Small intestine (tissue), 7 donors: Measurements from ENCODE around the gene HIGD1A. TPM values are rescaled to one million over a fixed set of nuclear protein-coding genes. Genes with fewer than 3 reads are reported as not detected.

ENCODE experiments used
- DNase-seq, 2 donors: peaks; one replicate each; pipeline versions ENCODE4 v3.0.0 to v3.0.0-alpha.2; 2013
- FAIRE-seq: peaks from 2 replicates; lab custom pipeline; 2012; peaks lifted over from hg19 to GRCh38; lab: Jason Lieb, UNC
- H3K27ac ChIP-seq, 3 donors: one replicate each; pipeline ENCODE4 v1.5.1; 2013; ENCODE audit warnings: low read length in 2 of 3, mild to moderate bottlenecking in 2 of 3, control low read depth in 1 of 3, inconsistent platforms in 1 of 3, low read depth in 1 of 3, moderate library complexity in 1 of 3
- H3K27me3 ChIP-seq, 3 donors: one replicate each; pipeline ENCODE4 v1.6.1; 2013; ENCODE audit warnings: low read length in 3 of 3, inconsistent platforms in 1 of 3; ENCODE audit not compliant: control insufficient read depth in 3 of 3, insufficient read depth in 3 of 3
- H3K36me3 ChIP-seq, 3 donors: one replicate each; pipeline ENCODE4 v1.6.1; 2013; ENCODE audit warnings: low read length in 3 of 3, inconsistent platforms in 1 of 3, low read depth in 1 of 3, mild to moderate bottlenecking in 1 of 3, moderate library complexity in 1 of 3; ENCODE audit not compliant: control insufficient read depth in 3 of 3, insufficient read depth in 2 of 3
- H3K4me1 ChIP-seq, 3 donors: one replicate each; pipeline ENCODE4 v1.6.1; 2013; ENCODE audit warnings: low read length in 2 of 3, inconsistent platforms in 1 of 3, low read depth in 1 of 3, mild to moderate bottlenecking in 1 of 3, moderate library complexity in 1 of 3; ENCODE audit not compliant: control insufficient read depth in 3 of 3, insufficient read depth in 2 of 3
- H3K4me3 ChIP-seq, 3 donors: one replicate each; pipeline ENCODE4 v1.5.1; 2013; ENCODE audit warnings: low read length in 3 of 3, control low read depth in 1 of 3, inconsistent platforms in 1 of 3, low read depth in 1 of 3, mild to moderate bottlenecking in 1 of 3, moderate library complexity in 1 of 3
- H3K9me3 ChIP-seq, 2 donors: one replicate each; pipeline ENCODE4 v1.6.1; 2013; ENCODE audit warnings: low read depth in 1 of 2, low read length in 1 of 2; ENCODE audit not compliant: control insufficient read depth in 2 of 2, insufficient read depth in 1 of 2
- WGBS, 3 donors: extraction: QIAGEN DNeasy Blood & Tissue Kit; methylation state at CpG; one replicate each; pipeline ENCODE4 v1.1.7; 2013; 5-methylcytosine and 5-hydroxymethylcytosine counted together
- polyA plus RNA-seq, 4 donors: library from polyadenylated mRNA; stranded (reverse) in 3 of 4; unstranded in 1 of 4; fragments of 200-250 nt in 3 of 4; fragments of 120-200 nt in 1 of 4; gene quantifications; one replicate each; pipeline versions ENCODE4 v1.2.1 to v1.2.3, GENCODE V29; 2013
- donor health status: healthy with polysubstance abuse.
- donor health status: control.
- donor health status: control.
- donor health status: Bipolar disorder and iron deficiency.
- donor health status: healthy.

The HIGD1A gene
- polyA plus RNA-seq, 4 donors: 118 to 333 (median 255) TPM

GRCh38 chr3:42847731-42848130 is 43.4 kb upstream of the HIGD1A start:
- H3K4me3 ChIP-seq: no peak overlapping the region
- no peaks in the 10 kb centered on the region for H3K36me3 ChIP-seq
- H3K27ac ChIP-seq: peak overlapping the region in 1 of 3 donors; percentile 75
- H3K27me3 ChIP-seq: no peaks in the 10 kb centered on the region
- DNase-seq (peak in 1 of 2 donors; percentile 41), FAIRE-seq (no peak)
- 8 to 36% (median 27%) methylated on average over 4 of the region's 4 CpGs for WGBS, 3 donors
- H3K4me1 ChIP-seq: peaks cover 0 to 14% (median 0%) of the 10 kb centered on the region in 3 donors
- no peaks in the 10 kb centered on the region for H3K9me3 ChIP-seq

DNA sequence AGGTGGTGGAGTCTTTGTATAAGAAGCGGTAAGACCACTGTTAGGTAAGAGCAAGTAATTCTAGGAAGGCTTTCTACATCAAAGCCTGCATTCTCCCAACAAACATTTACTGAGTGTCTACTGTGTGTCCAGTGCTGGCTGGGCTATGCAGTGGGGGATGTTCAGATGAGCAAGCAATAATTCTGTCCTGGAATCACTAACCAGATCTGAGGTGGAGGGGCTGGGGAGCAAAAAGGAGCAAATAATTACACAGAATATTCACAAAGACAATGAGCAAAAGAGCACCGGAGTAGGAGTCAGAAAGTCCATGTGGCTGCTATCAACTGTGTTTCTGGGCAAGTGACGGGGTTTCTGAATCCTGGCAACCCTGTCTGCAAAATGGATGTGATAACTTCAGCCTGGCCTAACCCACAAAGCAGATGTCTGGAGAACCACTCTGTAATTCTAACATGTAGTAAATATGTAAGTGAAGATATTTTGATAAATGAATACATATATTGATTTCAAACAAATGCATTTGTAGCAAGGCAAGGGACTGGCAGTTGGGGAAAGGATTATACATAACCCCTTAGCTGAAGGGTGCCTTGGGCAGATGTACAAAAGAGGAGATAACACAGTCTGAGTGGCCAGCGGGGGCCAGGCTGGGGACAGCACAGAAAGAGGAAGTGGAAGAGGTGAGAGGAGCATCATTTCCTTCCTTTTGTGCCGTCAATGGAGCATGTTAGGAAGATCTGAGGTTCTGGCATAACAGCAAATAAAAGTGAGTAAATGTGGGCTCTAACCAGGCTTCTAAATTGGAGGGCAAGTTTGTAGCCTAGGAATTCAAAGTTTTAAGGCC is 42.6 kb upstream of the HIGD1A start:
- WGBS, 3 donors: 42 to 62% (median 61%) methylated on average over 5 of the region's 5 CpGs
- peak overlapping the region in 1 of 3 donors; percentile 75 for H3K27ac ChIP-seq
- no peak overlapping the region for H3K4me3 ChIP-seq
- no peaks in the 10 kb centered on the region for H3K27me3 ChIP-seq
- no peak for DNase-seq
- peaks cover 0 to 6% (median 0%) of the 10 kb centered on the region in 3 donors for H3K4me1 ChIP-seq
- no peaks in the 10 kb centered on the region for H3K9me3 ChIP-seq
- no peak for FAIRE-seq
- no peaks in the 10 kb centered on the region for H3K36me3 ChIP-seq

DNA sequence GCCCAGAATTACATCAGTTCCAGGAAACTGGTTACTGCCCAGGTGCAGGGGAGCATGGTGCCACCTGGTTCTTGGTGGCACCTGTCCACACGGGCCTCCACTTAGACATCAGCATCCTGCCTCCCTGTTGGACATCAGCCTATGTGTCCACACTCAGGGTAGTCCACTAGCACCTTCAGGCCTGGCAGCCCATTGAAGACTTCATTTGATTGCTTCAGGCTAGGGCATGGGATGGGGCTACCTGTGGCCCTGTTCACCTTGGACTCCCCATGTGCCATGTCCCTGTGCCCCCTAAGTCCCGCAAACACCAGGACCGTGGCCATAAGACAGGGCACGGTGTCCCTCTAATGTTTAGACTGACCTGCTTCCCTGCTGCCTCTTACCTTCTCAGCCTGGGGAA is 40.5 kb upstream of the HIGD1A start:
- WGBS, 3 donors: 79 to 87% (median 81%) methylated on average over 4 of the region's 4 CpGs
- Histone ChIP-seq H3K4me3 (no peak overlapping the region), H3K27ac (peak overlapping the region in 1 of 3 donors; percentile 47)

DNA sequence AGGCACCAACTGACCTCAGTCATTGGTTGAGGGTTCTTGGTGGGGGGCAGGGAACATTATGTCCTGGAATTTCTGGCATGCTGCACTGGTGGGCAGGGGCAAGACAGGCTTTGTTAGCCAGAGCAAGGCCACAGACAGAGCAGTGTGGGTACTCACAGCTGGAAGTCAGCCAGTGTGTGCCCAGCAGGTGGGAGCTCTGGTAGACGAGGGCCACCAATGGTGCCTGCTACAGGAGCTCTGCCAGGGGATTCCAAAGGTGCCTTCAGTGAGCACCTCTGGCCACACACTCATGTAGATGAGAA is 40.1 kb upstream of the HIGD1A start:
- 56 to 80% (median 76%) methylated on average over 1 of the region's 1 CpG for WGBS, 3 donors
- H3K27ac ChIP-seq: peak overlapping the region in 1 of 3 donors; percentile 49
- DNase-seq (no peak), FAIRE-seq (no peak)
- H3K4me3 ChIP-seq: no peak overlapping the region
- H3K4me1 ChIP-seq: no peaks in the 10 kb centered on the region
- H3K27me3 ChIP-seq: no peaks in the 10 kb centered on the region
- no peaks in the 10 kb centered on the region for H3K36me3 ChIP-seq
- H3K9me3 ChIP-seq: no peaks in the 10 kb centered on the region

More for the DNA sequence above, 40.5 kb upstream of the HIGD1A start:
- Histone ChIP-seq H3K4me1 (no peaks in the 10 kb centered on the region), H3K9me3 (no peaks in the 10 kb centered on the region), H3K36me3 (no peaks in the 10 kb centered on the region), H3K27me3 (no peaks in the 10 kb centered on the region)
- DNase-seq: no peak
- no peak for FAIRE-seq

DNA sequence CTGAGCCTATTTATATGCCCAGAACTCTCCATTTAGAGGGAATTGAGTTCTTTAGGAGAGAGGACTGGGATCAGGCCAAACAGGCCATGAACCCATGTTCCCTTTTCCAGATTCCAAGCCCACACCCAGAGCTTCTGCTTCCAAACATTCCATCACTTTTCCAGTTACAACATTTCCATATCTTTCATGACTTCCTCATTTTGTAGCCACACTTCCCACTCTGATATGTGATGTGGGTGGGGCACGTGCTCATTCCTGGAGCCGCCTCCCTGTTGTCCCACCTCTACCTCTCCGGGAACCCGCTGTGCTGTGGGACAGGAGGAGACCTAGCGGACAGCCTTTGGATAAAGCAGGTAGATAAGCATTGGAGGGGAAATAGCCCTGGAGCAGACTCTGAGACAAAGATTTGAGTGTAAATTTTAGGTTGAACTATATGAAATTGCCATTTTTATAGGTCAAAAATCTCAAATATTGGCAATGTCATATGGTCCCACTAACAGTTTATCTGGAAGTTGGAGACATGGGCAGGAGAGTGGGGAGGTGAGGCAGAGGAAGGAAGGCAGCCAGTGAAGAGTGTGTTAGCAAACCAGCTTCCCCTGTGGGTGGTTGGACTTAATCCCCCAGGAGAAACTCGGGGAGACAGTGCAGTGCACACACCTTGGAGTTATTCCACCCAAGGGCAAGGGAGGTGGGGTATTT is 39.6 kb upstream of the HIGD1A start:
- Histone ChIP-seq H3K4me1 (no peaks in the 10 kb centered on the region), H3K36me3 (no peaks in the 10 kb centered on the region), H3K27me3 (no peaks in the 10 kb centered on the region), H3K27ac (peak overlapping the region in 1 of 3 donors; percentile 49), H3K4me3 (no peak overlapping the region), H3K9me3 (no peaks in the 10 kb centered on the region)
- WGBS, 3 donors: 46 to 68% (median 47%) methylated on average over 6 of the region's 6 CpGs
- FAIRE-seq (no peak), DNase-seq (peak in 1 of 2 donors; percentile 36)

DNA sequence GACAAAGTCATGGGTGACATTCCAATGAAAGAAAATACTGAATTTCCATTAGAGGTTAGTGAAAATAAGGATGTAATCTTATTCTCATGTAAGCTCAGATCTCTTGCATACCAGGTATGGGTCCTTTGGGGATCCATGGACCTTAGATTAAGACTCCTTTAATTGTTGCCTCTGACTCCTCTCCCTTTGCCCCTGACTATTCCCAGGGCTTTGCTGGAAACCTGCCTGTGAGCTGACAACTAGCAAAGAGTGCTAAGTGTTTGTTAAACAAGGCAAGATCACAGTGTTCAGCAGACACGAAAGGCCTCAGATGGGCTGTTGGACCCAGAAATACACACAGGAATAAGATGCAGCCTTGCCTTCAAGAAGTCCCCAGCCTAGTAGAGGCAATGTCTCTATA is 37.0 kb upstream of the HIGD1A start:
- Histone ChIP-seq H3K27ac (peak overlapping the region in 1 of 3 donors; percentile 10), H3K36me3 (no peaks in the 10 kb centered on the region), H3K27me3 (no peaks in the 10 kb centered on the region), H3K4me1 (no peaks in the 10 kb centered on the region), H3K4me3 (no peak overlapping the region), H3K9me3 (no peaks in the 10 kb centered on the region)
- FAIRE-seq: no peak
- no peak for DNase-seq
- WGBS, 3 donors: 85 to 92% (median 87%) methylated on average over 1 of the region's 1 CpG

DNA sequence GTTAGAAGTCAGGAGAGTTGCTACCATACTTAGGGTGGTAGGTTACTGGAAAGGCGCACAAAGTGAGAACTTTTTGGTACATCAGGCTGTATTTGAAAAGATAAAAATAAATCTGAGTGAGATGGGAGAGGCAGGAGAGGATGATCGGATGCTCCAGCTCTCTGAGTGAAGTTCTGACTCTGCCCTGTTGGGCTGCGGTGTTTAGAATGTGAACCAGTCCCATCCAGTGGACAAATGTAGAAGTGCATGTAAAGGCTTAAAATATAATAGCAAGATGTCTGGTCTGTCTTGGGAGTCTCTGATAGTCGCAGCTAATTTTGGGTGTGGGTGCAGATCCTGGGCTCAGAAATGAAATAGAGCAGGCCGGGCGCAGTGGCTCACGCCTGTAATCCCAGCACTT is 35.3 kb upstream of the HIGD1A start:
- Histone ChIP-seq H3K4me3 (no peak overlapping the region), H3K4me1 (no peaks in the 10 kb centered on the region), H3K36me3 (no peaks in the 10 kb centered on the region), H3K27me3 (no peaks in the 10 kb centered on the region), H3K9me3 (no peaks in the 10 kb centered on the region), H3K27ac (no peak overlapping the region)
- WGBS, 3 donors: 36 to 47% (median 45%) methylated on average over 7 of the region's 7 CpGs
- DNase-seq: peak; percentile 72 to 76
- no peak for FAIRE-seq

GRCh38 chr3:42838571-42838970 is 34.3 kb upstream of the HIGD1A start:
- H3K27ac ChIP-seq: no peak overlapping the region
- DNase-seq (no peak), FAIRE-seq (no peak)
- no peaks in the 10 kb centered on the region for H3K9me3 ChIP-seq
- H3K4me1 ChIP-seq: no peaks in the 10 kb centered on the region
- H3K27me3 ChIP-seq: no peaks in the 10 kb centered on the region
- no peak overlapping the region for H3K4me3 ChIP-seq
- 80 to 84% (median 84%) methylated on average over 4 of the region's 4 CpGs for WGBS, 3 donors
- no peaks in the 10 kb centered on the region for H3K36me3 ChIP-seq
